HL-60 (cell line): ENCODE results near the gene GHRL.

Experiments used
- GABPA ChIP-seq: IDR thresholded peaks from 2 replicates; pipeline ENCODE4 v1.6.1; 2012; ENCODE audit warnings: low read depth
- POLR2AphosphoS5 ChIP-seq: IDR thresholded peaks from 2 replicates; pipeline ENCODE4 v1.6.1; 2012; ENCODE audit warnings: low read depth
- REST ChIP-seq: IDR thresholded peaks from 2 replicates; pipeline ENCODE4 v1.6.1; 2012; ENCODE audit warnings: low read depth; ENCODE audit not compliant: insufficient replicate concordance
- SPI1 ChIP-seq: IDR thresholded peaks from 2 replicates; pipeline ENCODE4 v1.6.1; 2012; ENCODE audit warnings: low read depth, mild to moderate bottlenecking, borderline replicate concordance
- TF ChIP-seq, protein P1 (sequence below): IDR thresholded peaks from one replicate; pipeline ENCODE4 v1.5.1; 2011; ENCODE audit warnings: low read length, control low read depth, inconsistent platforms; ENCODE audit not compliant: insufficient read depth

DNA sequence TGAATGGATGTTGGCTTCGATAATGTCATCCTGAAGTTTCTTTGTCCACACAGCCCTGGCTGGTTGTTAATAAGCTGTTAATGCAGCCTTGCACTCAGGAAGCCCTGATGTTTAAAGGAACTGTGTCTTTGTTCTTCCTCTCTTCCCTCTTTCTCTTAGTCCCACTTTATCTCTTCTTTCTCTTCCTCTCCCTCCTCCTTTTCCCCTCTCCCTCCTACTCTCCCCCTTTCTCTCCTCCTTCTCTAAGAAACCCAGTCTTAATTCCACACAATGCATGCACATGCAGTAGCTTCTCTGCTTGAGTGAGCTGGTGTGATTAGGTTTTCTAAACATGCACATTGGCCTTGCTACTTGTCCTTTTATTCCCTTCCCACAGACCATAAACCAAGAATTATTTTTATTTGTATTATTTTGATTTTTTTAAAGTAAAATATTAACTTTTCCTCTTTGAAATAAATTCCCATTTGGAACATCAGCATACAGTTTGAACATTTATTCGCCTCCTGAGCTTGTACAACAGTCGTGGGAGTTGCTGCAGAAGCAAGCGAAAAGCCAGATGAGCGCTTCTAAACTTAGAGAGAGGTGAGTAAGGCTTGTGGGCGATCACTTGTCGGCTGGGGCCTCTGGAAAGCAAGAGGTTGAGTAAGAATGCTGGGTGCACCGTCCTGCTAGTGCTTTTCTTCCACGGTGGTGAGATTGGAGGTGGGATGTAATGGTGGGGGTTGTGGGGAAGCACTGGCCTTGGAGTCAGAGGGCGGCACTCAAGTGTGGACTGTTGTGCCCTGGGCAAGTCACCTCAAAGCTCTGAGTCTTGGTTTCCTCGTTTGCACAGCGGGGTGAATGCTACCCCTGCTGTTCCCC, 7.2 kb downstream of the GHRL start:
- TF ChIP-seq, protein P1, sequence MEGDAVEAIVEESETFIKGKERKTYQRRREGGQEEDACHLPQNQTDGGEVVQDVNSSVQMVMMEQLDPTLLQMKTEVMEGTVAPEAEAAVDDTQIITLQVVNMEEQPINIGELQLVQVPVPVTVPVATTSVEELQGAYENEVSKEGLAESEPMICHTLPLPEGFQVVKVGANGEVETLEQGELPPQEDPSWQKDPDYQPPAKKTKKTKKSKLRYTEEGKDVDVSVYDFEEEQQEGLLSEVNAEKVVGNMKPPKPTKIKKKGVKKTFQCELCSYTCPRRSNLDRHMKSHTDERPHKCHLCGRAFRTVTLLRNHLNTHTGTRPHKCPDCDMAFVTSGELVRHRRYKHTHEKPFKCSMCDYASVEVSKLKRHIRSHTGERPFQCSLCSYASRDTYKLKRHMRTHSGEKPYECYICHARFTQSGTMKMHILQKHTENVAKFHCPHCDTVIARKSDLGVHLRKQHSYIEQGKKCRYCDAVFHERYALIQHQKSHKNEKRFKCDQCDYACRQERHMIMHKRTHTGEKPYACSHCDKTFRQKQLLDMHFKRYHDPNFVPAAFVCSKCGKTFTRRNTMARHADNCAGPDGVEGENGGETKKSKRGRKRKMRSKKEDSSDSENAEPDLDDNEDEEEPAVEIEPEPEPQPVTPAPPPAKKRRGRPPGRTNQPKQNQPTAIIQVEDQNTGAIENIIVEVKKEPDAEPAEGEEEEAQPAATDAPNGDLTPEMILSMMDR: no peak
- TF ChIP-seq GABPA (no peak), POLR2AphosphoS5 (no peak), REST (no peak), SPI1 (no peak)
